Endothelial cell of umbilical vein (primary cell): ENCODE measurements around the gene PDZD4. TPM values are rescaled to one million over a fixed set of nuclear protein-coding genes. Genes with fewer than 3 reads are reported as not detected.

ENCODE experiments used
- BruUV-seq: library from RNA; stranded (reverse); fragments of 400-500 nt; replicated peaks from 2 replicates; lab custom pipeline; 2021; lab: Mats Ljungman, UMichigan
- CTCF ChIA-PET: fragments of 300-600, 350-600 bp; sonication (Branson Sonifier 250); formaldehyde crosslinking; loops from one replicate; lab custom pipeline; 2021; ENCODE audit warnings: antibody characterized with exemption, inconsistent platforms; lab: Charles Lee
- POLR2A ChIA-PET: fragments of 300-600, 350-600 bp; sonication (Branson Sonifier 250); formaldehyde crosslinking; loops from one replicate; lab custom pipeline; 2021; ENCODE audit warnings: antibody characterized with exemption, inconsistent platforms; lab: Charles Lee
- DNase-seq: peaks from one replicate; pipeline ENCODE4 v3.0.0-alpha.2; 2011; ENCODE audit warnings: low read depth, low spot score
- FAIRE-seq: peaks from 2 replicates; lab custom pipeline; 2011; peaks lifted over from hg19 to GRCh38; lab: Jason Lieb, UNC
- H2AFZ ChIP-seq: 2 replicates; pipeline ENCODE4 v1.6.0; 2012; ENCODE audit warnings: low read depth, low read length, control low read depth, inconsistent platforms
- H3K27ac ChIP-seq: 2 replicates; pipeline ENCODE4 v1.5.1; 2011; ENCODE audit warnings: low read depth, mild to moderate bottlenecking, control low read depth, low read length, moderate library complexity; ENCODE audit not compliant: insufficient read depth
- H3K27me3 ChIP-seq, 2 experiments: 2 replicates each; pipeline versions ENCODE4 v1.6.0 to v1.6.1; 2011; ENCODE audit warnings: low read length in 2 of 2, mixed read lengths in 1 of 2; ENCODE audit not compliant: control insufficient read depth in 2 of 2, insufficient read depth in 2 of 2
- H3K36me3 ChIP-seq, 2 experiments: 2 replicates in 1 of 2; 3 replicates in 1 of 2; pipeline ENCODE4 v1.5.1; 2011; ENCODE audit warnings: low read length in 2 of 2, mild to moderate bottlenecking in 1 of 2, moderate library complexity in 1 of 2; ENCODE audit not compliant: control insufficient read depth in 2 of 2, insufficient read depth in 2 of 2; ENCODE audit errors: extremely low read depth in 1 of 2
- H3K4me1 ChIP-seq: 3 replicates; pipeline ENCODE4 v1.5.1; 2011; ENCODE audit warnings: mild to moderate bottlenecking, low read length; ENCODE audit not compliant: control insufficient read depth, insufficient read depth; ENCODE audit errors: extremely low read depth
- H3K4me2 ChIP-seq: 2 replicates; pipeline ENCODE4 v1.6.1; 2011; ENCODE audit warnings: low read length, control low read depth, mixed read lengths; ENCODE audit not compliant: insufficient read depth
- H3K4me3 ChIP-seq, 3 experiments: fragments of 200-600 bp in 1 of 3; sonication (generic), shearing (Covaris generic) in 1 of 3; replicated peaks in 1 of 3; 2 replicates each; pipeline ENCODE4 v1.5.1; 2011 to 2016; ENCODE audit warnings: control low read depth in 3 of 3, low read length in 3 of 3, mild to moderate bottlenecking in 2 of 3, inconsistent platforms in 1 of 3, low read depth in 1 of 3, moderate library complexity in 1 of 3; ENCODE audit not compliant: insufficient read depth in 1 of 3
- H3K79me2 ChIP-seq: 2 replicates; pipeline ENCODE4 v1.6.0; 2012; ENCODE audit warnings: low read length, inconsistent platforms; ENCODE audit not compliant: control insufficient read depth, insufficient read depth
- H3K9ac ChIP-seq: replicated peaks from 2 replicates; pipeline ENCODE3; 2011; ENCODE audit warnings: low read length, control low read depth; ENCODE audit not compliant: insufficient read depth; ENCODE audit errors: extremely low read depth
- H3K9me1 ChIP-seq: replicated peaks from 3 replicates; pipeline ENCODE4 v1.6.0; 2011; ENCODE audit warnings: mild to moderate bottlenecking, low read length; ENCODE audit not compliant: control insufficient read depth, insufficient read depth; ENCODE audit errors: extremely low read depth
- H3K9me3 ChIP-seq: replicated peaks from 2 replicates; pipeline ENCODE4 v1.5.1; 2012; ENCODE audit warnings: low read length, inconsistent platforms; ENCODE audit not compliant: control insufficient read depth, insufficient read depth
- H4K20me1 ChIP-seq: replicated peaks from 2 replicates; pipeline ENCODE3; 2011; ENCODE audit warnings: mild to moderate bottlenecking, low read length; ENCODE audit not compliant: control insufficient read depth, insufficient read depth; ENCODE audit errors: extremely low read depth
- CTCF ChIP-seq, 2 donors: IDR thresholded peaks; 1 replicate in 1 of 2; 2 replicates in 1 of 2; pipeline ENCODE4 v1.5.1; 2011; ENCODE audit warnings: low read length in 2 of 2, mild to moderate bottlenecking in 2 of 2, moderate library complexity in 2 of 2, control low read depth in 1 of 2, inconsistent platforms in 1 of 2, low read depth in 1 of 2; ENCODE audit not compliant: insufficient read depth in 1 of 2; ENCODE audit errors: extremely low read depth in 1 of 2
- EZH2 ChIP-seq: IDR thresholded peaks from 2 replicates; pipeline ENCODE4 v1.6.1; 2012; ENCODE audit warnings: borderline replicate concordance, low read depth, mild to moderate bottlenecking, moderate library complexity, low read length, inconsistent platforms; ENCODE audit not compliant: severe bottlenecking
- FOS ChIP-seq: IDR thresholded peaks from 2 replicates; pipeline ENCODE4 v1.6.1; 2011; ENCODE audit warnings: mild to moderate bottlenecking, low read length, moderate library complexity, borderline replicate concordance; ENCODE audit not compliant: insufficient read depth
- GATA2 ChIP-seq: IDR thresholded peaks from 2 replicates; pipeline ENCODE4 v1.7.0; 2011; ENCODE audit warnings: low read depth, mild to moderate bottlenecking, moderate library complexity, mixed read lengths, low read length; ENCODE audit not compliant: insufficient read length, insufficient read depth
- JUN ChIP-seq: IDR thresholded peaks from 2 replicates; pipeline ENCODE4 v1.6.1; 2011; ENCODE audit warnings: borderline replicate concordance, low read depth; ENCODE audit not compliant: insufficient read length, insufficient read depth
- MAX ChIP-seq: IDR thresholded peaks from 2 replicates; pipeline ENCODE4 v1.6.1; 2011; ENCODE audit not compliant: insufficient read depth, insufficient read length
- MYC ChIP-seq: IDR thresholded peaks from one replicate; pipeline ENCODE4 v1.6.1; 2011; ENCODE audit warnings: mild to moderate bottlenecking, low read depth, low read length
- POLR2A ChIP-seq: IDR thresholded peaks from 2 replicates; pipeline ENCODE4 v1.6.1; 2012; ENCODE audit warnings: low read depth, mild to moderate bottlenecking, control low read depth, low read length
- POLR2AphosphoS5 ChIP-seq: IDR thresholded peaks from 2 replicates; pipeline ENCODE4 v1.6.1; 2012; ENCODE audit warnings: low read depth, mild to moderate bottlenecking, control low read depth, low read length, moderate library complexity; ENCODE audit not compliant: insufficient read depth
- dilution Hi-C: fragments of 300-500 bp; cut with MboI; formaldehyde crosslinking; loops from one replicate; pipeline ENCODE4 v1.15.0; 2019; ENCODE audit warnings: low sequenced_read_pairs; ENCODE audit not compliant: extremely low pct_ligation_motif_present
- intact Hi-C: fragments of 100-400 bp; cut with micrococcal nuclease; formaldehyde crosslinking; loops from one replicate; pipeline ENCODE4 v1.10.0; 2022
- polyA plus RNA-seq, 4 experiments: library from polyadenylated mRNA; depleted of rRNA in 3 of 4; stranded (reverse) in 3 of 4; unstranded in 1 of 4; fragments of >200 nt; gene quantifications; 2 replicates each; pipeline versions ENCODE4 v1.2.1 to v1.2.3, GENCODE V29; 2011 to 2012; ENCODE audit warnings: missing spikeins in 1 of 4
- total RNA-seq: library from RNA; stranded (reverse); gene quantifications from 2 replicates; pipeline ENCODE4 v1.2.3, GENCODE V29; 2021

Gene PDZD4
- total and polyA plus RNA-seq, 2 donors (not counting 3 experiments of a cell fraction or from before 2014, with no cell fraction given) = 0.07 to 0.09 TPM

- Histone ChIP-seq H4K20me1 (no peaks in the 10 kb centered on the region), H3K79me2 (no peaks in the 10 kb centered on the region), H3K4me1 (no peaks in the 10 kb centered on the region), H2AFZ (no peak overlapping the region), H3K4me2 (no peak overlapping the region), H3K9ac (no peak overlapping the region), H3K4me3 (no peak overlapping the region), H3K36me3 (no peaks in the 10 kb centered on the region), H3K27ac (no peak overlapping the region), H3K9me1 (no peaks in the 10 kb centered on the region), H3K27me3 (no peaks in the 10 kb centered on the region), H3K9me3 (no peaks in the 10 kb centered on the region)
- ChIA-PET CTCF (no interaction called here), POLR2A (no interaction called here)
- BruUV-seq = no TSS peak
- intact Hi-C loops = loop anchor here (10.0 kb wide), 1 partner anchor 80 kb away; the partner anchor contains the start of genes IDH3G and SSR4
- FAIRE-seq (no peak), DNase-seq (no peak)
- TF ChIP-seq MYC = no peak
- TF ChIP-seq POLR2AphosphoS5 = no peak
- no peak for TF ChIP-seq POLR2A
- TF ChIP-seq MAX = no peak
- TF ChIP-seq FOS = no peak
- TF ChIP-seq CTCF (IDR thresholded peaks at IDR 0.05; ENCODE audit: extremely low read depth in 1 of 2, insufficient read depth in 1 of 2, low read depth in 1 of 2, low read length in 2 of 2) = no peak
- no peak for TF ChIP-seq GATA2
- no peak for TF ChIP-seq JUN
- TF ChIP-seq EZH2 = no peak
- dilution Hi-C loops = no loop called here
These were observed 44.2 kb upstream of the PDZD4 start for GRCh38 chrX:153874366-153875125.
